Measurements from ENCODE around the gene ALDH9A1. TPM values are rescaled to one million over a fixed set of nuclear protein-coding genes. Genes with fewer than 3 reads are reported as not detected.

ALDH9A1 gene
- total and polyA plus RNA-seq, 2 of the 8 experiments (the other 6 are each of a cell fraction or from before 2014, with no cell fraction given): 57.6 to 63.8 TPM

GRCh38 chr1:165738794-165739193, 40.4 kb upstream of the ALDH9A1 start (continued):
- TF ChIP-seq CTCF (IDR thresholded peaks at IDR 0.05; ENCODE audit: control extremely low read depth in 1 of 3, insufficient read depth in 1 of 3, low read depth in 1 of 3, low read length in 3 of 3) (no peak), EP300 (IDR thresholded peaks at IDR 0.05; ENCODE audit: borderline replicate concordance in 1 of 2, low read depth in 2 of 2, low read length in 2 of 2) (no peak), SUZ12 (IDR thresholded peaks at IDR 0.05; ENCODE audit: low read length) (no peak), CHD2 (IDR thresholded peaks at IDR 0.05; ENCODE audit: low read length) (no peak), MAFK (IDR thresholded peaks at IDR 0.05; ENCODE audit: low read depth, low read length) (no peak)
- TF ChIP-seq, protein P1, sequence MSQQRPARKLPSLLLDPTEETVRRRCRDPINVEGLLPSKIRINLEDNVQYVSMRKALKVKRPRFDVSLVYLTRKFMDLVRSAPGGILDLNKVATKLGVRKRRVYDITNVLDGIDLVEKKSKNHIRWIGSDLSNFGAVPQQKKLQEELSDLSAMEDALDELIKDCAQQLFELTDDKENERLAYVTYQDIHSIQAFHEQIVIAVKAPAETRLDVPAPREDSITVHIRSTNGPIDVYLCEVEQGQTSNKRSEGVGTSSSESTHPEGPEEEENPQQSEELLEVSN (IDR thresholded peaks at IDR 0.05): no peak

Measured in H1 (cell line).